Measurements from ENCODE around the gene CDH4. TPM values are rescaled to one million over a fixed set of nuclear protein-coding genes. Genes with fewer than 3 reads are reported as not detected.

Gene CDH4
- total and polyA plus RNA-seq, 2 donors (not counting 3 experiments of a cell fraction or from before 2014, with no cell fraction given), result 0.17 to 0.51 TPM

- Histone ChIP-seq H3K9me3 (replicated peaks; ENCODE audit: control insufficient read depth, insufficient read depth, low read length) (peaks cover 4% of the 10 kb centered on the region), H3K27ac (ENCODE audit: insufficient read depth, low read depth, low read length) (no peak overlapping the region), H3K79me2 (ENCODE audit: control insufficient read depth, insufficient read depth, low read length) (no peaks in the 10 kb centered on the region), H3K4me3 (replicated peaks in 1 of 3; ENCODE audit: insufficient read depth in 1 of 3, low read depth in 1 of 3, low read length in 3 of 3) (no peak overlapping the region), H3K4me1 (ENCODE audit: control insufficient read depth, extremely low read depth, insufficient read depth, low read length) (no peaks in the 10 kb centered on the region), H3K27me3 (ENCODE audit: control insufficient read depth in 2 of 2, insufficient read depth in 2 of 2, low read length in 2 of 2) (no peaks in the 10 kb centered on the region), H2AFZ (ENCODE audit: low read depth, low read length) (no peak overlapping the region), H3K36me3 (ENCODE audit: control insufficient read depth in 2 of 2, extremely low read depth in 1 of 2, insufficient read depth in 2 of 2, low read length in 2 of 2) (no peaks in the 10 kb centered on the region), H3K4me2 (ENCODE audit: insufficient read depth, low read length) (no peak overlapping the region), H3K9ac (replicated peaks; ENCODE audit: extremely low read depth, insufficient read depth, low read length) (no peak overlapping the region), H3K9me1 (replicated peaks; ENCODE audit: control insufficient read depth, extremely low read depth, insufficient read depth, low read length) (no peaks in the 10 kb centered on the region), H4K20me1 (replicated peaks; ENCODE audit: control insufficient read depth, extremely low read depth, insufficient read depth, low read length) (no peaks in the 10 kb centered on the region)
- CTCF ChIA-PET, result no interaction called here
- no TSS peak for BruUV-seq (replicated peaks)
- intact Hi-C loops (cut with micrococcal nuclease), result no loop called here
- FAIRE-seq (no peak), DNase-seq (ENCODE audit: low read depth, low spot score) (no peak)
- dilution Hi-C loops (cut with MboI; ENCODE audit: extremely low pct_ligation_motif_present, low sequenced_read_pairs), result no loop called here
- POLR2A ChIA-PET, result no interaction called here
- TF ChIP-seq GATA2 (IDR thresholded peaks at IDR 0.05; ENCODE audit: insufficient read depth, insufficient read length, low read depth, low read length), result no peak
- TF ChIP-seq POLR2AphosphoS5 (IDR thresholded peaks at IDR 0.05; ENCODE audit: insufficient read depth, low read depth, low read length), result no peak
- no peak for TF ChIP-seq FOS (IDR thresholded peaks at IDR 0.05; ENCODE audit: borderline replicate concordance, insufficient read depth, low read length)
- TF ChIP-seq MAX (IDR thresholded peaks at IDR 0.05; ENCODE audit: insufficient read depth, insufficient read length), result no peak
- TF ChIP-seq JUN (IDR thresholded peaks at IDR 0.05; ENCODE audit: borderline replicate concordance, insufficient read depth, insufficient read length, low read depth), result no peak
- no peak for TF ChIP-seq POLR2A (IDR thresholded peaks at IDR 0.05; ENCODE audit: low read depth, low read length)
- TF ChIP-seq MYC (IDR thresholded peaks at IDR 0.05; ENCODE audit: low read depth, low read length), result no peak
- TF ChIP-seq, protein P1, sequence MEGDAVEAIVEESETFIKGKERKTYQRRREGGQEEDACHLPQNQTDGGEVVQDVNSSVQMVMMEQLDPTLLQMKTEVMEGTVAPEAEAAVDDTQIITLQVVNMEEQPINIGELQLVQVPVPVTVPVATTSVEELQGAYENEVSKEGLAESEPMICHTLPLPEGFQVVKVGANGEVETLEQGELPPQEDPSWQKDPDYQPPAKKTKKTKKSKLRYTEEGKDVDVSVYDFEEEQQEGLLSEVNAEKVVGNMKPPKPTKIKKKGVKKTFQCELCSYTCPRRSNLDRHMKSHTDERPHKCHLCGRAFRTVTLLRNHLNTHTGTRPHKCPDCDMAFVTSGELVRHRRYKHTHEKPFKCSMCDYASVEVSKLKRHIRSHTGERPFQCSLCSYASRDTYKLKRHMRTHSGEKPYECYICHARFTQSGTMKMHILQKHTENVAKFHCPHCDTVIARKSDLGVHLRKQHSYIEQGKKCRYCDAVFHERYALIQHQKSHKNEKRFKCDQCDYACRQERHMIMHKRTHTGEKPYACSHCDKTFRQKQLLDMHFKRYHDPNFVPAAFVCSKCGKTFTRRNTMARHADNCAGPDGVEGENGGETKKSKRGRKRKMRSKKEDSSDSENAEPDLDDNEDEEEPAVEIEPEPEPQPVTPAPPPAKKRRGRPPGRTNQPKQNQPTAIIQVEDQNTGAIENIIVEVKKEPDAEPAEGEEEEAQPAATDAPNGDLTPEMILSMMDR (IDR thresholded peaks at IDR 0.05; ENCODE audit: extremely low read depth in 1 of 2, insufficient read depth in 1 of 2, low read depth in 1 of 2, low read length in 2 of 2), result no peak
- TF ChIP-seq EZH2 (IDR thresholded peaks at IDR 0.05; ENCODE audit: borderline replicate concordance, low read depth, low read length, severe bottlenecking), result no peak
Measured at GRCh38 chr20:61320691-61321425, 68.8 kb downstream of the CDH4 start.

All from endothelial cell of umbilical vein (primary cell).